Esophagus muscularis mucosa (tissue), 4 donors: Measurements from ENCODE around the gene SLC28A1. TPM values are rescaled to one million over a fixed set of nuclear protein-coding genes. Genes with fewer than 3 reads are reported as not detected.

ENCODE experiments used
- DNase-seq: peaks from one replicate; pipeline ENCODE4 v3.0.0-alpha.2; 2017; ENCODE audit errors: extremely low spot score
- H3K27ac ChIP-seq, 4 donors: fragments of 200-600 bp; sonication (generic); replicated peaks in 1 of 4; 1 replicate in 3 of 4; 2 replicates in 1 of 4; pipeline ENCODE4 v1.5.1; 2016 to 2019; ENCODE audit warnings: mild to moderate bottlenecking in 1 of 4
- H3K27me3 ChIP-seq, 4 donors: fragments of 200-600 bp; sonication (generic); one replicate each; pipeline versions ENCODE4 v1.5.1 to v1.6.0; 2016 to 2019
- H3K36me3 ChIP-seq, 4 donors: fragments of 200-600 bp; sonication (generic); one replicate each; pipeline ENCODE4 v1.5.1; 2016 to 2019
- H3K4me1 ChIP-seq, 4 donors: fragments of 200-600 bp; sonication (generic); one replicate each; pipeline ENCODE4 v1.5.1; 2016 to 2019
- H3K4me3 ChIP-seq, 4 donors: fragments of 200-600 bp; sonication (generic); 1 replicate in 2 of 4; 2 replicates in 2 of 4; pipeline ENCODE4 v1.5.1; 2016 to 2019; ENCODE audit warnings: mild to moderate bottlenecking in 4 of 4, moderate library complexity in 1 of 4
- H3K9me3 ChIP-seq, 4 donors: fragments of 200-600 bp; sonication (generic); 1 replicate in 3 of 4; 2 replicates in 1 of 4; pipeline ENCODE4 v1.5.1; 2016 to 2019
- CTCF ChIP-seq, 3 experiments: fragments of 200-600 bp in 2 of 3; fragments of 450-650 bp in 1 of 3; sonication (generic) in 2 of 3; IDR thresholded peaks; one replicate each; pipeline ENCODE4 v1.5.1; 2017 to 2019; ENCODE audit warnings: antibody characterized with exemption in 3 of 3, mild to moderate bottlenecking in 2 of 3, moderate library complexity in 1 of 3
- EP300 ChIP-seq: sonication (generic); formaldehyde crosslinking; IDR thresholded peaks from one replicate; pipeline ENCODE4 v1.6.1; 2017; ENCODE audit warnings: antibody characterized with exemption
- POLR2A ChIP-seq: fragments of 450-650 bp; IDR thresholded peaks from one replicate; pipeline ENCODE4 v1.6.1; 2017; ENCODE audit warnings: antibody characterized with exemption, moderate library complexity, mild to moderate bottlenecking, low read depth
- POLR2AphosphoS5 ChIP-seq, 2 donors: sonication (generic); formaldehyde crosslinking; IDR thresholded peaks; one replicate each; pipeline ENCODE4 v1.6.1; 2017; ENCODE audit warnings: antibody characterized with exemption in 2 of 2
- WGBS: methylation state at CpG from one replicate; pipeline ENCODE4 v1.1.5; 2018; 5-methylcytosine and 5-hydroxymethylcytosine counted together
- intact Hi-C: fragments of 100-400 bp; cut with DNase I; formaldehyde crosslinking; loops from one replicate; pipeline ENCODE4 v1.15.1; 2023
- total RNA-seq, 4 donors: library from RNA; depleted of rRNA; stranded (reverse); fragments of >200 nt; gene quantifications; one replicate each; pipeline versions ENCODE4 v1.1.0 to v1.2.1, GENCODE V29; 2016

SLC28A1 gene
- total RNA-seq, 4 donors from 2014 or later, result 0.23 TPM; not detected in 3

- no peak for DNase-seq
- Histone ChIP-seq H3K27me3 (peaks cover 0 to 16% (median 0%) of the 10 kb centered on the region in 4 donors), H3K4me3 (no peak overlapping the region), H3K36me3 (no peaks in the 10 kb centered on the region), H3K27ac (no peak overlapping the region), H3K9me3 (no peaks in the 10 kb centered on the region), H3K4me1 (no peaks in the 10 kb centered on the region)
- TF ChIP-seq EP300 (no peak), CTCF (IDR thresholded peaks at IDR 0.05) (no peak), POLR2A (no peak), POLR2AphosphoS5 (IDR thresholded peaks at IDR 0.05) (no peak)
- WGBS, result 99% methylated on average over 8 of the region's 10 CpGs
- intact Hi-C loops, result no loop called here
Observed at GRCh38 chr15:84893607-84894006, 9.1 kb downstream of the SLC28A1 start.

- Histone ChIP-seq H3K4me3 (no peak overlapping the region), H3K9me3 (no peaks in the 10 kb centered on the region), H3K27me3 (peaks cover 0 to 8% (median 0%) of the 10 kb centered on the region in 4 donors), H3K36me3 (no peaks in the 10 kb centered on the region), H3K27ac (no peak overlapping the region), H3K4me1 (no peaks in the 10 kb centered on the region)
- 95% methylated on average over 8 of the region's 12 CpGs for WGBS
- TF ChIP-seq CTCF (IDR thresholded peaks at IDR 0.05) (no peak), POLR2AphosphoS5 (IDR thresholded peaks at IDR 0.05) (no peak), POLR2A (no peak), EP300 (no peak)
- intact Hi-C loops, result no loop called here
- no peak for DNase-seq
Observed at GRCh38 chr15:84894736-84895425, 10.4 kb downstream of the SLC28A1 start.

- Histone ChIP-seq H3K9me3 (no peaks in the 10 kb centered on the region), H3K27ac (no peak overlapping the region), H3K36me3 (no peaks in the 10 kb centered on the region), H3K4me3 (no peak overlapping the region), H3K27me3 (peaks cover 0 to 3% (median 0%) of the 10 kb centered on the region in 4 donors), H3K4me1 (peaks cover 0 to 2% (median 1%) of the 10 kb centered on the region in 4 donors)
- 67% methylated on average over 4 of the region's 4 CpGs for WGBS
- TF ChIP-seq EP300, result no peak
- no peak for TF ChIP-seq POLR2AphosphoS5 (IDR thresholded peaks at IDR 0.05)
- TF ChIP-seq POLR2A, result no peak
- no peak for TF ChIP-seq CTCF (IDR thresholded peaks at IDR 0.05)
- no peak for DNase-seq
- intact Hi-C loops, result no loop called here
Observed at GRCh38 chr15:84898761-84899160, 14.3 kb downstream of the SLC28A1 start.

GRCh38 chr15:84899750-84900149 lies 15.3 kb downstream of the SLC28A1 start:
- TF ChIP-seq CTCF (IDR thresholded peaks at IDR 0.05), result no peak
- no peak for TF ChIP-seq EP300
- no peak for TF ChIP-seq POLR2AphosphoS5 (IDR thresholded peaks at IDR 0.05)
- no peak for TF ChIP-seq POLR2A
- no peak overlapping the region for H3K4me3 ChIP-seq
- peaks cover 7 to 12% (median 11%) of the 10 kb centered on the region in 4 donors for H3K4me1 ChIP-seq
- peaks cover 0 to 3% (median 0%) of the 10 kb centered on the region in 4 donors for H3K27me3 ChIP-seq
- H3K9me3 ChIP-seq, result no peaks in the 10 kb centered on the region
- no peak for DNase-seq
- 91% methylated on average over 7 of the region's 7 CpGs for WGBS
- intact Hi-C loops, result no loop called here
- H3K27ac ChIP-seq, result no peak overlapping the region
- no peaks in the 10 kb centered on the region for H3K36me3 ChIP-seq

GRCh38 chr15:84901540-84901939 lies 17.1 kb downstream of the SLC28A1 start:
- no peak for DNase-seq
- Histone ChIP-seq H3K27ac (no peak overlapping the region), H3K4me1 (peaks cover 16 to 20% (median 17%) of the 10 kb centered on the region in 4 donors), H3K9me3 (no peaks in the 10 kb centered on the region), H3K36me3 (no peaks in the 10 kb centered on the region), H3K4me3 (no peak overlapping the region), H3K27me3 (no peaks in the 10 kb centered on the region)
- TF ChIP-seq POLR2AphosphoS5 (IDR thresholded peaks at IDR 0.05) (no peak), EP300 (no peak), CTCF (IDR thresholded peaks at IDR 0.05) (no peak), POLR2A (no peak)
- WGBS, result 100% methylated on average over 2 of the region's 2 CpGs
- intact Hi-C loops, result no loop called here
